Sigmoid colon (tissue), 4 donors: ENCODE measurements around the gene ELMO1.

Source experiments
- CTCF ChIP-seq, 4 experiments: fragments of 450-650 bp in 3 of 4; fragments of 200-600 bp in 1 of 4; IDR thresholded peaks; one replicate each; pipeline ENCODE4 v1.5.1; 2016 to 2019; ENCODE audit warnings: antibody characterized with exemption in 4 of 4, mild to moderate bottlenecking in 3 of 4, moderate library complexity in 2 of 4
- POLR2A ChIP-seq, 2 donors: fragments of 450-650 bp; IDR thresholded peaks; one replicate each; pipeline ENCODE4 v1.6.1; 2016; ENCODE audit warnings: antibody characterized with exemption in 2 of 2, mild to moderate bottlenecking in 2 of 2, moderate library complexity in 2 of 2
- POLR2AphosphoS5 ChIP-seq, 4 donors: sonication (generic); formaldehyde crosslinking; IDR thresholded peaks; one replicate each; pipeline ENCODE4 v1.6.1; 2017; ENCODE audit warnings: antibody characterized with exemption in 4 of 4

DNA sequence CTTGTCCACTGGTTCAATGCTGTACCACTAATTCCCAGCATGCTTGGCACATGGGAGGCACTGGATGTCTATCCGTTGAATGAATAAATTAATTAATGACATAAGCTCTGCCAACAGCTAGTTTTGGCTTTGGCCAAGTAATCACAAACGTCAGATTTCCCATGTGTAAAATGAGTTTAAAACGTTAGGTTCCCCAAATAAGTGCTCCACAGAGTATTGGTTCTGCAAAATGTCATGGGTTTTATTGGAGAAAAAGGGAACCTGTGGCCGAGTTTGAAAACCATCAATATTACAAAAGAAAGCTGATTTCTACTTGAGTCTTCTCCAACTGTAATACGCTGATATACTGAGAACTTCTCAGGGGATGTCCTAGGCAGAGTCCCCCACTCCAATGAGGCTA, 23.2 kb downstream of the ELMO1 start:
- TF ChIP-seq CTCF (IDR thresholded peaks at IDR 0.05) (no peak), POLR2AphosphoS5 (IDR thresholded peaks at IDR 0.05) (no peak), POLR2A (IDR thresholded peaks at IDR 0.05) (no peak)
